Lower leg skin (tissue), 3 donors: ENCODE measurements around the gene S1PR4.

Experiments
- CTCF ChIP-seq, 3 donors: fragments of 450-650 bp; IDR thresholded peaks; one replicate each; pipeline ENCODE4 v1.5.1; 2016; ENCODE audit warnings: antibody characterized with exemption in 3 of 3, mild to moderate bottlenecking in 3 of 3, moderate library complexity in 2 of 3
- POLR2A ChIP-seq, 2 donors: fragments of 450-650 bp; IDR thresholded peaks; one replicate each; pipeline ENCODE4 v1.6.1; 2016 to 2017; ENCODE audit warnings: antibody characterized with exemption in 2 of 2, mild to moderate bottlenecking in 1 of 2, moderate library complexity in 1 of 2

GRCh38 chr19:3160219-3160618, 18.4 kb upstream of the S1PR4 start:
- no peak for TF ChIP-seq CTCF (IDR thresholded peaks at IDR 0.05)
- TF ChIP-seq POLR2A (IDR thresholded peaks at IDR 0.05): no peak
